SK-N-SH (cell line): Measurements from ENCODE around the gene RBCK1. TPM values are rescaled to one million over a fixed set of nuclear protein-coding genes. Genes with fewer than 3 reads are reported as not detected.

Source experiments
- CTCF ChIP-seq: fragments of 200-600 bp; sonication (generic); IDR thresholded peaks from 2 replicates; pipeline ENCODE4 v1.6.1; 2017; ENCODE audit warnings: antibody characterized with exemption, mild to moderate bottlenecking, moderate library complexity
- EP300 ChIP-seq, 2 experiments: IDR thresholded peaks; 2 replicates each; pipeline versions ENCODE4 v1.4.0 to v1.6.1; 2012; ENCODE audit warnings: borderline replicate concordance in 1 of 2, low read depth in 1 of 2, low read length in 1 of 2
- EZH2phosphoT487 ChIP-seq: fragments of 200-600 bp; sonication (generic); IDR thresholded peaks from 2 replicates; pipeline ENCODE4 v1.6.1; 2017; ENCODE audit warnings: low read depth, mixed run types, mild to moderate bottlenecking, antibody characterized with exemption, moderate library complexity, borderline replicate concordance
- FOXM1 ChIP-seq: IDR thresholded peaks from 2 replicates; pipeline ENCODE4 v1.4.0; 2012; ENCODE audit warnings: low read depth, mild to moderate bottlenecking
- MAX ChIP-seq: IDR thresholded peaks from 2 replicates; pipeline ENCODE4 v1.4.0; 2012; ENCODE audit warnings: low read depth
- MEF2A ChIP-seq: IDR thresholded peaks from 2 replicates; pipeline ENCODE4 v1.4.0; 2012; ENCODE audit warnings: low read depth, borderline replicate concordance
- NFIC ChIP-seq: IDR thresholded peaks from 2 replicates; pipeline ENCODE4 v1.4.0; 2012; ENCODE audit warnings: borderline replicate concordance
- RAD21 ChIP-seq: IDR thresholded peaks from 2 replicates; pipeline ENCODE4 v1.6.1; 2012; ENCODE audit warnings: mild to moderate bottlenecking, low read length
- RCOR1 ChIP-seq: fragments of 150-350 bp; IDR thresholded peaks from 2 replicates; pipeline ENCODE4 v1.6.1; 2017; ENCODE audit warnings: antibody characterized with exemption, low read length
- SMC3 ChIP-seq: IDR thresholded peaks from 2 replicates; pipeline ENCODE4 v1.6.1; 2012; ENCODE audit warnings: low read depth, low read length, improper control_type of control experiment
- TAF1 ChIP-seq: IDR thresholded peaks from 2 replicates; pipeline ENCODE4 v1.6.1; 2012; ENCODE audit warnings: low read depth, mild to moderate bottlenecking, low read length, moderate library complexity, borderline replicate concordance
- TEAD4 ChIP-seq: IDR thresholded peaks from 2 replicates; pipeline ENCODE4 v1.4.0; 2012; ENCODE audit warnings: mild to moderate bottlenecking, borderline replicate concordance; ENCODE audit not compliant: insufficient read depth
- USF1 ChIP-seq: IDR thresholded peaks from 2 replicates; pipeline ENCODE4 v1.4.0; 2012; ENCODE audit warnings: low read depth, borderline replicate concordance
- USF2 ChIP-seq: fragments of 150-350 bp; IDR thresholded peaks from 2 replicates; pipeline ENCODE4 v1.6.1; 2017; ENCODE audit warnings: antibody characterized with exemption, low read length, low read depth, borderline replicate concordance
- YY1 ChIP-seq: IDR thresholded peaks from 2 replicates; pipeline ENCODE4 v1.4.0; 2012; ENCODE audit warnings: low read depth, mild to moderate bottlenecking
- ZBTB33 ChIP-seq: IDR thresholded peaks from 2 replicates; pipeline ENCODE4 v1.4.0; 2012; ENCODE audit warnings: low read depth, borderline replicate concordance
- polyA plus RNA-seq, 3 experiments: library from polyadenylated mRNA; depleted of rRNA; stranded (reverse); fragments of >200 nt; gene quantifications; 2 replicates each; pipeline ENCODE4 v1.2.3, GENCODE V29; 2012

RBCK1 gene
- polyA plus RNA-seq, 1 of the 3 experiments (the other 2 are of a cell fraction) = 105 TPM

GRCh38 chr20:380763-381580 is 27.1 kb upstream of the RBCK1 start (continued):
- peak; percentile 55; the same call in 1 of the 2 replicates for TF ChIP-seq MAX
- peak; percentile 50; the same call in 1 of the 2 replicates for TF ChIP-seq TAF1
- no peak for TF ChIP-seq RCOR1
- TF ChIP-seq MEF2A = no peak
- no peak for TF ChIP-seq FOXM1
- no peak for TF ChIP-seq ZBTB33
- no peak for TF ChIP-seq RAD21
- no peak for TF ChIP-seq USF2
- TF ChIP-seq CTCF = no peak
- no peak for TF ChIP-seq NFIC
- no peak for TF ChIP-seq SMC3
- TF ChIP-seq EP300 (IDR thresholded peaks at IDR 0.05; ENCODE audit: borderline replicate concordance in 1 of 2, low read depth in 1 of 2, low read length in 1 of 2) = no peak
- 0 out of 2 replicates have a peak, but pooled peaks have one; percentile 28 for TF ChIP-seq YY1
- no peak for TF ChIP-seq TEAD4
- TF ChIP-seq EZH2phosphoT487 = no peak
- no peak for TF ChIP-seq USF1
